GM18517 (cell line): ENCODE results near the gene STKLD1.

ENCODE experiments used
- ATAC-seq: cut with Tn5 transposase; IDR thresholded peaks from one replicate; pipeline ENCODE4 v1.9.1; 2021; ENCODE audit warnings: mild to moderate bottlenecking, moderate library complexity; ENCODE audit not compliant: unreplicated experiment

The STKLD1 gene

DNA sequence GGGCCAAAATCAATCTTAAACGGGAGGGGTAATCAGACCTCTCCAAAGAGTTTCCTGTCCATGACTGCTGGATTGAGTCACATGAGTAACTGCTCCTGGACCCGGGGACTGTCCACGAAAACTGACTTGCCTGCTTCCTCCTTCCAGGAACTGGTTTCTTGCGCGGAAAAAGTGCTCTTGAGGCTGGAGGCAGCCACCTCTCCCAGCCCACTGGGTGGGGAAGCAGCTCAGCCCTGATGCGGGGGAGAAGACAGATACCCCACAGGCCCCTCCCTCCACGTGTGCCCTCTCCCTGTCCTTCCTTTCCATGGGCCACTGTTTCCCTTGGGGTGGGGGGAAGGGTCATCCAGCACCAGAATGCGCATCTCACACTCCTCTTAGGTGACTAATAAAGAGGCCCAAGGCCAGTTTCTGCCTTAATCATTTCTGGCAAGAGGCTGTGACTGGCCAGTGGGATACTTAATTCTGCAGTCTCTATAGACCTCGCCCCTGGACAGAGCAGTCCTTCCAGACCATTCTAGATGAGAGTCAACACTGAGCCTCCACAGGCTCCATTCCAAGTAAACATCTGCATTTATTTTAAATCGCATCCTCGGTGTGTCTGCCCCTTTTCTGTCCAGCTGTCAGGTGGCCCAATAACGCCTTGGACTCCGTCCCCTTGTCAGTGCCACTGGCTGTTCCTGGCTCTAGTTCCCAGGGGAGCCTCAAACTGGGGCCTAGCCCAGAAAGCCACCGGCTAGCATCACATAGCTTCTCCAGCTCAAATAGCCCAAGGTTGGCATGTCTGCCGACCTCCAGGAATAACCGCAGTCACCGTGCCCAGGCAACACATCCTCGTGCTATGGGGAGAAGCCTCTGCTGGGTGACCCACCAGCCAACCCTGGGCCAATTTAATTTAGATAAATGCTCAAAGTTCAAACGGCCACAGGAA is 29.6 kb downstream of the STKLD1 start:
- ATAC-seq, result no peak

DNA sequence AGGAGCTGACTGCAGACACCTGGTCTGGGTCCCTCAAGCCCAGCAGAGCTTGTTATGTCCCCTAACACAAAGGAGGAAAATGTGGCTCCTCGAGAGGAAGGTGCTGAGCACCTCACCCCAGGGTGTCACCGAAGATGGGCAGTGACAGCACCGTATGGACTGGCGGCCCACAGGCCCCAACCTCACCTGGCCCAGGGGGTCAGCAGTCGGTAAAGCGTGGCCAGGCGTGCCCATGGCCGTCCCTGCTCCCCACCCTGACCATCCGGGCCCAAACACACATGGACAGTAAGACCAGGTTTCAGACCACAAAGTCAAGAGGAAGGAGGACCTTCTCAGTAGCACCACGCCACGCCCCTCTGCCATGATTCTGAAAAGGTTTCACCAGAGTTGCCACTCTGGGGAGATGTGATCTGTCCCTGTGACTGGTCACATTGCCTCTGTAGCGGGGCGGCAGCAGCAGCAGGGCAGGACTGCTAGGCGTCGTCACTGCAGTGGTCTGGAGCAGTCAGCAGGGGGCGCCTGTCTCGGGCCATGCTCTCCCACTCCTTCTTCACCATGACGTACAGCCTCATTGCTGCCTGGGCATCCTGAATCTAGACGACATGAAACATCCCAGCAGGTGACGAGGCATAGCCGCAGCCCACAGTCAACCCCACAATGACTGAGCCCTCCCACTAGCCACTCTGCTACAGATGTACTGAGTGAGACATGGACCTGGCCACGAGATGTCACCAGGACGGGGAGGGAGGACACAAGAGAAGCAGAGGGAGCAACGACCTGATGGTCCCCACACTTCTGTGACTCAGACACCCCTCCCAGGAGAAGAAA is 30.5 kb downstream of the STKLD1 start:
- no peak for ATAC-seq

DNA sequence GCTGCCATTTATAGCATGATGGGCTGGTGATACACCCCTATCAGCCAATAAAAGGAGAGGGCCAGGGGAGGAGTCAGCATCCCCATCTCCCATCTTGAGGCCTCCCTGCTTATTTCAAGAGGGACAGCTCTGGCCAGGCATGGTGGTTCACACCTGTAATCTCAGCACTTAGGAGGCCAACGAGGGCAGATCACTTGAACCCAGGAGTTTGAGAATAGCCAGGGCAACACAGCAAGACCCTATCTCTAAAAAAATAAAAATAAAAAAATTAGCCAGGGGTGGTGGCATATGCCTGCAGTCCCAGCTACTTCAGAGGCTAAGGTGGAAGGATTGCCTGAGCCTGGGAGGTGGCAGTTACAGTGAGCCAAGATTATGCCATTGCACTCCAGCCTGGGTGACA is 31.9 kb downstream of the STKLD1 start:
- no peak for ATAC-seq

DNA sequence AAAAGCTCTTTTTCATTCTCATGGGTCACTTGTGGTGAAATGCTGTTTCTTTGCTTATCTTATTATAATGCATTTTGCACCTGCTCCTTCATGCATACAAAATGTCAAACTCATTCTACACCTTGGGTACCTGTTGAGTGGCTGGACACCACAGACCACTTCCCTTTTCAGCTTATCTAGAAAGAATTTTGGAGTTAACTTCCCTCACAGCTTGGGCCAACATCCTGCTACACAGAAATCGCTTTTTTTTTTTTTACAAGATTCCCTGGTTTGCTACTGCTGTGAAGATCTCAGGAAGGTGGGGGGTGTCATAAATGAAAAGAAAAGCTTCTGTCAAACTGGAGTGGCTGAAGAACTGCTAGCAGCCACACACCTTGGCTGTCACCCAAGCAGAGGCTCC is 39.0 kb downstream of the STKLD1 start:
- ATAC-seq, result no peak

DNA sequence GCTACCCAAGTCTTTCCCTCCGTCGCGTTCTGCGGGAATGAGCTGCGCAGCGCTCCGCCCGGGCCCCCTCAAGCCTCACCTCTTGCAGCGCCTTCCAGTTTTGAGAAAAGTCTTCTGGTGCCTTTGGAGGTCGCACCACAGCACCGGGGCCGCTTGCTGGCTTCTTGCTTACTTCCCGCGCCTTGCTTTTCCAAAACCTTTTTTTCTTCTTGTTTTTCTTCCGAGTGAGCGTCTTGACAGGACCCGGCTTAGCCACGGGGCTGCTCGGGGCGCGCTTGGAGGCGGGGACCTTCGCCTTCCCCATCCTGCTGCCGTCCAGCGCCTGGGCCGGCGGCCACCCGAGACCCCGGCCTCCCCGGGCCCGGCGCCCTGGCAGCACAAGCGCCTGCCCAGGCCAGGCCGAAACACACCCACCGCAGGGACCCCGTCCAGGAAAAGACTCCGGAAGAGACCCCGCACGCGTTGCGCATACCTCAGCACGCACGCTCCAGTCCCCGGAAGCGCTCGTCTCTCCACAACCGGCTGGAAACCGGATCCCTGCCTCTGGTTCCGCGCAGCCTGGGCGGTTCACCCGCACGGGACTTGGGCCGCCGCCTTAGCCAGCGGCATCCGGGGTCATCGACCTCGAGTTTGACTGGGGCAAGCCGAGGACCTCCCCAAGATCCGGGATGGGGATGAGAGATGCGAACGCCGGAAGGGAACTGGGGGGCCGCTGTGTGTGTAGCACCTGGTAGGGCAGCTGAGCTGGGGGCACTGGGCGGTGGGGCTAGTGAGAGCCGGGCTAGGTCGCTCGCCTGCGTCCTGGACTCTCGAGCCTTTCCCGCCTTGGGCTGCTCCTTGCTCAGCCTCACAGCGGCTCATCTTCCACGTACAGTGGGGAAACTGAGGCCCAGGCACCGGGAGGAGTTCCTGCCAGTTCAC is 41.6 kb downstream of the STKLD1 start, which contains the start of gene REXO4:
TSS of gene REXO4 (minus strand) at position 470 of the 921 bp plus-strand sequence. CDS start at position 304, 166 bp downstream.
- peak; percentile 59 for ATAC-seq

DNA sequence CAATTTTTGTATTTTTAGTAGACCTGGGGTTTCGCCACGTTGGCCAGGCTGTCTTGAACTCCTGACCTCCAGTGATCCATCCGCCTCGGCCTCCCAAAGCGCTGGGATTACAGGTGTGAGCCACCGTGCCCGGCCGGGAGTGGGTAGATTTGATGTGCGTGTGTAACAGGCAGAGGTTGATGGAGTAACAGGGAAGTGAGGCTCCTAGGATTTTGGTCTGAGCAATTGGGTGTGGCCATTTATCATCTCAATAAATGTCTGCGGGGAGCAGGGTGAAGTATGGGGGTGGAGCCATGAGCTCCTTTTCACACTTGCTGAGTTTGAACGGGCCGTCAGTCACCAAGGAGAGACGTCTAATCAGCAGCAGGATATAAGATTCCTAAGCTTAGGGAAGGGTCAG is 42.8 kb downstream of the STKLD1 start:
- no peak for ATAC-seq

DNA sequence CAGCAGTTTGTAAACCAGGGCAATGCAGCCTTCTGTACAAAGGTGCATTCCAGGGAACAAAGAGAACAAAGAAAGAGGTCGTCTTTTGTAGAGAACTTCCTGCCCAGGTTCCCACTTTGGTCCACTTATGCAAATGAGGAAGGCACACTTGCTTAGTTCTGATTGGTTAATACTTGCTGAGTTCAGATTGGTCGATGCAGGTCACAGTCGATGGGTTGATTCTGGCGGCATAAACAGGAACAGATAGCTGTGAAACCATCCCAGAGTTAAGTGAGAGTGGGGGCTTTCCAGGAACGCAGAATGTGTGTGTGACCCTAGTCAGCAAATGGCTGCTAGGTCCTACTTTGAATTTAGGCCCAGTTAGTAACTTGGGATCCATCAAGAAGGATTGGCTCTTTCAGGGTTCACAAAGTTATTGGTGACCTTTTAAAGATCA is 44.2 kb downstream of the STKLD1 start:
- no peak for ATAC-seq

DNA sequence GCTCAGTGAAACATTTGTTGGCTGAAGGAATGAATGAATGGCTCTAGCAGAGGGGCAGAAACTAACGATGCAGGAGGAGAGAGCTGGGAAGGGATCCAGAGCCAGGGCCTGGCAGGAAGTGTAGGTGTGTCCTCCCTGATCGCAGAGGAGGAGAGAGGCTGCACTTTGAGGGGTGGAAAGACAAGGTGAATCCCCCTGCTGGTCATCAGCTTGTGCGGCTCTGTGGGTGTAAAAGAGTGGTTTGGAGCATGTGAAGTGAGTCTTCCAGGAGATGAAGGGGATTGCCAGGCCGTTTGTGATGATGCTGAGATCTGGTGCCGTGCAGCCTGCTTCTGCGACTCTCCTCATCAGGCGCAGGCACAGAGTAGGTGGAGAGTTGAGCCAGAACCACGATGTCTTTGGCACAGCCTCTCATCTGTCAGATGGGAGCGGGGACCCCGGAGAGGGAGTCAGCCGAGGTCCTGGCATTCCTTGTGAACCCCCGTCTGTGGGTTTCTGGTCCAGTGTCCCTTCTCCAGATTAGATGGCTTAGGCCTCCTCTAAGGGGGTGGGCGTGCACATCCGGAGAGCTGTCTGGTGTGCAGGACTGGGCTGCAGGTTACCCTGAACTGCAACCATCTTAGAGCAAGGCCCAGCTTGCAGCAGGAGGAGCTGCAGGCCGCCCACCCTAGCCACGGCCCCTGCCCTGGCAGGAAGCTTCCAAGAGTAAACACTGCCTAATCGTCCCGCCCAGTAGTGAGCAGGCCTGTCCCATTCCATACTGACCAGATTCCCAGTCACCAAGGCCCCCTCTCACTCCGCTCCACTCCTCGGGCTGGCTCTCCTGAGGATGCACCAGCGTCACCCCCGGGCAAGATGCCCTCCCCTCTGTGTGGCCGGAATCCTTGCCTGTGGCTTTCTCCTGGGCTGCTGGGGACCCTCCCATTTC is 45.7 kb downstream of the STKLD1 start, which contains the start of gene ADAMTS13:
TSS of gene ADAMTS13 (plus strand) at position 753 of the 928 bp plus-strand sequence. CDS start at position 830, 77 bp downstream.
- ATAC-seq, result no peak

DNA sequence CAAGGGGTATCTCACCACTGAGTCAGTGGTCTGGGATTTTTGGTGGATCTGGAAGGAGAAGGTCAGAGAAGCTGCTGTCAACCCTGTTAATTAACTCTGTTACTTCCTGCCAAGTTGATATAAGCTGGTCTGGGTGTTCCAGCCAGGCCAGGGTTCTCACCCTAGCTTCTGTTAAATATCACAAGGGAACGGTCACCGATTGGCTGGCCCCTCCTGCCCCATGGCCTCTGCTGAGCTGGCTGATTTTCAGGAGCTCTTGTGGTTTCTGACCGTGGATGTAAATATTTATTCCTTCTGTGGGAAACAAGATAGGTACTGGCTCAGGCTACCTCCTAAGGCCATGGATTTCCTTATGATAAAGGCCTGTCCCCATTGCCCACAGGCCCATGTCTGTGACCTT is 47.0 kb downstream of the STKLD1 start:
- ATAC-seq, result no peak

DNA sequence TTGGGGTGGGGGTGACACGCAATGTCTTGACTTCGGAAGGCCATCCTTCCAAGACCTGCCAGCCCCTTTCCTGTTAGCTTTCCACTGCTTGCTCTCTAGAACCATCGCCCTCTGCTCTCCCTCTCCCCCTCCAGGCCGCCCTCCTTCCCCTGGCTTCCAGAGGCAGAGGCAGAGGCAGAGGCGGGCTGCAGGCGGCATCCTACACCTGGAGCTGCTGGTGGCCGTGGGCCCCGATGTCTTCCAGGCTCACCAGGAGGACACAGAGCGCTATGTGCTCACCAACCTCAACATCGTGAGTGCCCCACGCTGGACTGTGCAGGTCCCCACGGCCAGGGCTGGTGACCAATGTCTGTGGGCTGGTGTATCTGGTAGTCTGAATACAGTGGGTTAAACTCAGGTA is 48.0 kb downstream of the STKLD1 start:
- no peak for ATAC-seq

DNA sequence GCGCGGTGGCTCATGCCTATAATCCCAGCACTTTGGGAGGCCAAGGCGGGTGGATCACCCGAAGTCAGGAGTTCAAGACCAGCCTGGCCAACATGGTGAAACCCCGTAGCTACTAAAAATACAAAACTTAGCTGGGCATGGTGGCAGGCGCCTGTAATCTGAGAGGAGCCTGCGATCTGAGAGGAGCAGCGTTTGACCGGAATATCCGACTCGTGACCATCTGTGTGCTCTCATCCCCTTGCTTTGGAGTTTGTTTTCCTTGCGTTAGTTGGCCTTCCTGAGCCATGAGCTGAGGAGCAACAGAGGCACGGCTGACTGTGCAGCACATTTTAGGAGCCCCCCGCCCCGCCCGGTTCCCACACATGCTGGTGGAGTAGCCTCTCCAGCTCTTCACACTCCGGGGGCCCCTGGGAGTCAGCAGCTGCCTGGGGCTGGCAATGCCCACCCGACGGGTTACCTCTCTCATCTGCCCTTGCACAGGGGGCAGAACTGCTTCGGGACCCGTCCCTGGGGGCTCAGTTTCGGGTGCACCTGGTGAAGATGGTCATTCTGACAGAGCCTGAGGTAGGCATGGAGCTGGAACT is 49.0 kb downstream of the STKLD1 start:
- ATAC-seq, result no peak

DNA sequence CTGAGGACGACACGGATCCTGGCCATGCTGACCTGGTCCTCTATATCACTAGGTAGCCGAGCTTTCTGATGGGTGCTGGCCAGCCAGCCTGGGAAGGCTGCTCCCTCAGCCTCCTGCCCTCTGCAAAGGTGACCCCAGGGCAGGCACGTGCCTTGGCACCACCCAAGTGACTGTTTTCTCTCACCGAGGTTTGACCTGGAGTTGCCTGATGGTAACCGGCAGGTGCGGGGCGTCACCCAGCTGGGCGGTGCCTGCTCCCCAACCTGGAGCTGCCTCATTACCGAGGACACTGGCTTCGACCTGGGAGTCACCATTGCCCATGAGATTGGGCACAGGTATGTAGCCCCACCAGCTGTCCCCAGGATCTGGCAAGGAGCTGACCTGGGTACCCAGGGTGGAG is 49.8 kb downstream of the STKLD1 start:
- ATAC-seq, result no peak

DNA sequence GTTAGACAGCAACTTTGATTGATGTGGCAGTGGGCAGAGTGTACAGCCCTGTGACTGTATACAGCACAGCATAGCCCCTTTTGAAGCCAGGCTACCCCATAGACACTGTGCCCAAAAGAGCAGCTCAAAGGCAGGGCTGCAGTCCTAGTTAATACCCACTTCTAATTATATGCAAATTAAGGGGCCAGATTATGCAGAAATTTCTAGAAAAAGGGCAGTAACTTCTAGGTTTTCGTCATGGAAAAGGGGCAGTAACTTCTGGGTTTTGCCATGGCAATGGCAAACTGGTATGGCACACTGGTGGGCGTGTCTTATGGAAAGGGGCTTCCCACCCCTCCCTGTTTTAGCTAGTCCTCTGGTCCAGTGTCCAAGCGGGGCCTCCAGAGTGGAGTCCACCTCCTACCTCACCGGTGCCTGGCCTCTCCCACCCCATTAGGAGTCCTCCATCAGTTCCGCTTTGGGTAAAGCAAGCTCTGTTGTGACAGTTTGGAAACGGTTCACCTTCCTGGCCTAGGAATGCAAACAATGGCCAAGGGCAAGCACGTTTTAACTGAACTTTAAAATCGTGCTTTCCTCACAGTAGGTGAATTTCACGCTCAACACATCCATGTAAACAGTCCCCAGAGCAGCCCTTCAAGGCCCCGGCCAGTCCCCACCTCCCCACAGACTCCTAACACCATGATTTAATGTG is 51.6 kb downstream of the STKLD1 start:
- no peak for ATAC-seq

DNA sequence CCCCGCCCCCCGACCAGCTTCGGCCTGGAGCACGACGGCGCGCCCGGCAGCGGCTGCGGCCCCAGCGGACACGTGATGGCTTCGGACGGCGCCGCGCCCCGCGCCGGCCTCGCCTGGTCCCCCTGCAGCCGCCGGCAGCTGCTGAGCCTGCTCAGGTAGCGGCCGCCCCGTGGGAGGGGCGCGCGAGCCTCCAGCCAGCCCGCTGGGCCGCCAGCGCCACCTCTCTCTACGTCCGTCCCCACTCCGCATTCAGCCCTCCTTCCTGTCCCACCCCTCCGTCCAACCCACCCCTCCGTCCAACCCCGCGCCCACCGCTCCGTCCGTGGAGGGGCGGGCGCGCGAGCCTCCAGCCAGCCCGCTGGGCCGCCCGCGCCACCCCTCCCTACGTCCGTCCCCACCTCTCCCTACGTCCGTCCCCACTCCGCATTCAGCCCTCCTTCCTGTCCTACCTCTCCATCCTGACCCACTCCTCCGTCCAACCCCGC is 52.5 kb downstream of the STKLD1 start:
- no peak for ATAC-seq

DNA sequence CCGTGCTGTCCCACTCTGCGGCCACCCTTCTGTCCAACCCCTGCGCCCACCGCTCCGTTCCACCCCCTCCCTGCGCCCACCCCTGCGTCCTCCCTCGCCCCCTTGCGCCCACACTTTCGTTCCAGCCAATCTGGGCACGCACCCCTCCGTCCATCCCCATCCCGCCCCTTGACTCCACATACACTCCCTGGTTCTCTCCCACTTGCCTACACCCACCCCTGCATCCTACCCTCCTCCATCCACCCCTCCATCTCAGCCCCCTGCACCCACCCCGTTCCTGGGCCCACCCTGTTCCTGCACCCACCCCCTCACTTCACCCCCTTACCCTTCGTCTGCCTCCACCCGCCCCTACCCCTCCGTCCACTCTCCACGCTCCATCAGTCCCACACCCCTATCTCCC is 53.0 kb downstream of the STKLD1 start:
- no peak for ATAC-seq

DNA sequence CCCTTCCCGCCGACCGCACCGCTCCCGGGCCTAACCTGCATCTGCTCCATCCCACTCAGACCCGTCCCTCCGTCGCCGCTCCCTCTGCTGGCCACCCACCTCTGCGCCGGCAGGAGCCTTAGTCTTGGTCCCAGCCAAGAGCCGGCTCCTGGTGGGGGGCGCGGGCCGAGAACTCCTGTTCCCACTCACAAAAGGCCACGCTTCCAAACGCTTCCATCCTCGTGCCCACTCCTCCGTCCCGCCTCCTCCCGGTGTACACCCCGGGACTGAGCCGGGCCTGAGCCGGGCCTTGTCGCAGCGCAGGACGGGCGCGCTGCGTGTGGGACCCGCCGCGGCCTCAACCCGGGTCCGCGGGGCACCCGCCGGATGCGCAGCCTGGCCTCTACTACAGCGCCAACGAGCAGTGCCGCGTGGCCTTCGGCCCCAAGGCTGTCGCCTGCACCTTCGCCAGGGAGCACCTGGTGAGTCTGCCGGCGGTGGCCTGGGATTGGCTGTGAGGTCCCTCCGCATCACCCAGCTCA is 53.5 kb downstream of the STKLD1 start:
- ATAC-seq, result no peak

DNA sequence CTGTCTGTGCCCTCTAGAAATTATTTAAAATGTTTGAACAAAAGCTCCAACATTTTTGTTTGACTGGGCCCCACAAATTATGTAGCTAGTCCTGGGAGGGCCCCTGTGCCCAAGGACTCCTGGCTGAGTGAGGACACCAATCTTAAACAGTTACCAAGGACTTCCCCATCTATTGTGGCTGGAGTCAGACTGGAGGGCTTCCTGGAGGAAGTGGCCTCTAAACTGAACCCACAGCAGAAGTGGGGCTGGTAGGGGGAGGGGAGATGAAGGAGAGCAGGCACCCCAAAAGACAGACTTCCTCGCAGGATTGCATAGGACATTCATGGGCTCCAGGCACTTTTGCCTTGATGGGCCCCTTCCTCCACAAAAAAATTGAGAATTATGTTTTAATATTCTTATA is 54.1 kb downstream of the STKLD1 start:
- no peak for ATAC-seq

DNA sequence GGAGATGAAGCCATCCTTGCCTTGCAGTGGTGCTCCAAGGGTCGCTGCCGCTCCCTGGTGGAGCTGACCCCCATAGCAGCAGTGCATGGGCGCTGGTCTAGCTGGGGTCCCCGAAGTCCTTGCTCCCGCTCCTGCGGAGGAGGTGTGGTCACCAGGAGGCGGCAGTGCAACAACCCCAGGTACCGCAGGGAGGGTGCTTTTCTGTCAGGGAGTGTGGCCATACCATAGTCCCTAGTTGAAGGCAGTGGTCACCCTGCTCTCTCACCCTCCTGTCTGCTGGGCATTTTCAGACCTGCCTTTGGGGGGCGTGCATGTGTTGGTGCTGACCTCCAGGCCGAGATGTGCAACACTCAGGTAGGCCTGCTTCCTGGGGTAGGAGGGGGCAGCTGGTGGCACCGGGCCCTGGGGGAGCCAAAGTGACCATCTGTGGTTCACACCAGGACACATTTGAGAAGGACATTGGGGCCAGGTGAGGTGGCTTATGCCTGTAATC is 57.2 kb downstream of the STKLD1 start:
- ATAC-seq, result no peak
